AG04450 (cell line): ENCODE results near the gene MYO5C. TPM values are rescaled to one million over a fixed set of nuclear protein-coding genes. Genes with fewer than 3 reads are reported as not detected.
A peak's percentile ranks its signal among the peaks of the same experiment; 100 is the strongest.

Source experiments
- CTCF ChIA-PET: fragments of 300-600, 350-600 bp; formaldehyde crosslinking; extraction: SDS; loops from one replicate; lab custom pipeline; 2022; ENCODE audit warnings: antibody characterized with exemption, inconsistent platforms; lab: Charles Lee
- POLR2A ChIA-PET: fragments of 350-600 bp; formaldehyde crosslinking; extraction: SDS; loops from one replicate; lab custom pipeline; 2021; ENCODE audit warnings: antibody characterized with exemption, inconsistent platforms; lab: Yijun Ruan, JAX
- DNase-seq: peaks from one replicate; pipeline ENCODE4 v3.0.0-alpha.2; 2011; ENCODE audit warnings: low read depth, low spot score
- H3K27ac ChIP-seq: one replicate; pipeline ENCODE4 v1.5.1; 2012; ENCODE audit warnings: low read depth, low read length, control low read depth
- H3K27me3 ChIP-seq: one replicate; pipeline ENCODE4 v1.6.0; 2012; ENCODE audit warnings: low read length; ENCODE audit not compliant: control insufficient read depth, insufficient read depth
- H3K4me3 ChIP-seq: 2 replicates; pipeline ENCODE4 v1.5.1; 2011; ENCODE audit warnings: mild to moderate bottlenecking, low read depth, low read length, control low read depth
- H3K9me3 ChIP-seq: 2 replicates; pipeline ENCODE4 v1.5.1; 2012; ENCODE audit warnings: low read length; ENCODE audit not compliant: control insufficient read depth, insufficient read depth
- CTCF ChIP-seq: IDR thresholded peaks from 2 replicates; pipeline ENCODE4 v1.5.1; 2011; ENCODE audit warnings: low read depth, low read length, control low read depth, inconsistent platforms
- polyA plus RNA-seq: library from polyadenylated mRNA; depleted of rRNA; stranded (reverse); fragments of >200 nt; gene quantifications from 2 replicates; pipeline ENCODE4 v1.2.3, GENCODE V29; 2011

MYO5C gene
- polyA plus RNA-seq, 1 experiment, result 0.24 TPM

GRCh38 chr15:52164631-52165265 is 130.9 kb downstream of the MYO5C start:
- Histone ChIP-seq H3K9me3 (peaks cover 5% of the 10 kb centered on the region; the same call in 1 of the 2 replicates), H3K27me3 (no peaks in the 10 kb centered on the region), H3K27ac (no peak overlapping the region), H3K4me3 (no peak overlapping the region)
- CTCF ChIA-PET, result interaction anchor here (1.0 to 1.2 kb wide), 3 partner anchors 61 to 85 kb away, joined by 3 to 5 read pairs (median 4); no protein-coding TSS in a partner anchor
- TF ChIP-seq CTCF, result no peak
- POLR2A ChIA-PET, result interaction anchor here (0.7 kb wide), 1 partner anchor 192 kb away, joined by 4 read pairs; no protein-coding TSS in a partner anchor
- no peak for DNase-seq

- peak overlapping the region; percentile 55 for H3K27ac ChIP-seq
- peak; percentile 19; the same call in 1 of the 2 replicates for TF ChIP-seq CTCF
- CTCF ChIA-PET, result no interaction called here
- H3K4me3 ChIP-seq, result no peak overlapping the region
- H3K9me3 ChIP-seq, result peaks cover 5% of the 10 kb centered on the region; the same call in 1 of the 2 replicates
- no peak for DNase-seq
- H3K27me3 ChIP-seq, result no peaks in the 10 kb centered on the region
- POLR2A ChIA-PET, result interaction anchor here (0.6 to 1.2 kb wide), 2 partner anchors 11 to 16 kb away, joined by 3 to 4 read pairs; no protein-coding TSS in a partner anchor
Observed at GRCh38 chr15:52163321-52164190, 132.0 kb downstream of the MYO5C start.

GRCh38 chr15:52162876-52163275 is 132.7 kb downstream of the MYO5C start:
- CTCF ChIA-PET, result interaction anchor here (0.6 to 1.0 kb wide), 2 partner anchors 8 to 44 kb away, joined by 4 to 5 read pairs; no protein-coding TSS in a partner anchor

GRCh38 chr15:52162260-52162659 is 133.3 kb downstream of the MYO5C start:
- ChIA-PET CTCF (interaction anchor here (0.6 to 1.0 kb wide), 3 partner anchors 9 to 226 kb away, joined by 3 to 5 read pairs (median 4); no protein-coding TSS in a partner anchor), POLR2A (interaction anchor here (0.6 to 1.2 kb wide), 3 partner anchors 17 to 133 kb away, joined by 3 to 4 read pairs (median 3); no protein-coding TSS in a partner anchor)
- peak; percentile 54 for DNase-seq
- H3K27me3 ChIP-seq, result no peaks in the 10 kb centered on the region
- no peak for TF ChIP-seq CTCF
- peaks cover 5% of the 10 kb centered on the region; the same call in 1 of the 2 replicates for H3K9me3 ChIP-seq
- H3K4me3 ChIP-seq, result 0 out of 2 replicates have a peak overlapping the region, but pooled peaks have one; percentile 7
- peak overlapping the region; percentile 87 for H3K27ac ChIP-seq

More at GRCh38 chr15:52162876-52163275, 132.7 kb downstream of the MYO5C start:
- peak overlapping the region; percentile 55 for H3K27ac ChIP-seq
- no peak overlapping the region for H3K4me3 ChIP-seq
- DNase-seq, result no peak
- H3K27me3 ChIP-seq, result no peaks in the 10 kb centered on the region
- POLR2A ChIA-PET, result interaction anchor here (0.6 to 1.2 kb wide), 2 partner anchors 10 to 16 kb away, joined by 3 to 4 read pairs; no protein-coding TSS in a partner anchor
- H3K9me3 ChIP-seq, result peaks cover 5% of the 10 kb centered on the region; the same call in 1 of the 2 replicates
- TF ChIP-seq CTCF, result no peak
